Measurements from ENCODE around the gene COL4A4. TPM values are rescaled to one million over a fixed set of nuclear protein-coding genes. Genes with fewer than 3 reads are reported as not detected.

Gene COL4A4
- total and polyA plus RNA-seq, 2 of the 4 experiments (the other 2 are of a cell fraction), result 0.02 TPM; not detected in 1

- in situ Hi-C loops (cut with MboI; ENCODE audit: low sequenced_read_pairs), result no loop called here
- Histone ChIP-seq H3K79me1 (ENCODE audit: low read depth in 1 of 2, low read length in 2 of 2) (no peaks in the 10 kb centered on the region), H4K5ac (ENCODE audit: low read depth, low read length) (no peak overlapping the region), H3K14ac (replicated peaks; ENCODE audit: low read depth, low read length) (no peak overlapping the region), H4K20me1 (ENCODE audit: insufficient read depth, low read length) (no peaks in the 10 kb centered on the region), H3K4me2 (ENCODE audit: low read depth, low read length) (no peak overlapping the region), H2BK120ac (ENCODE audit: low read depth, low read length) (no peak overlapping the region), H2AFZ (replicated peaks; ENCODE audit: low read length, poor library complexity) (no peak overlapping the region), H3K56ac (ENCODE audit: extremely low read depth, insufficient read depth, low read length) (no peak overlapping the region), H3K18ac (ENCODE audit: low read depth, low read length) (no peak overlapping the region), H2AK5ac (ENCODE audit: low read depth, low read length) (no peak overlapping the region), H4K91ac (ENCODE audit: insufficient read depth, low read depth, low read length) (no peak overlapping the region), H3K4me3 (ENCODE audit: insufficient read depth, low read depth, low read length) (no peak overlapping the region), H3K23ac (ENCODE audit: low read depth, low read length) (no peak overlapping the region), H2AK9ac (replicated peaks; ENCODE audit: low read depth, low read length, poor library complexity) (no peak overlapping the region), H2BK15ac (ENCODE audit: low read depth, low read length) (no peak overlapping the region), H3K36me3 (ENCODE audit: control insufficient read depth, insufficient read depth, low read length) (no peaks in the 10 kb centered on the region), H3K4me1 (ENCODE audit: control insufficient read depth, insufficient read depth, low read length) (no peaks in the 10 kb centered on the region), H3K9me1 (ENCODE audit: insufficient read depth, low read length) (no peaks in the 10 kb centered on the region), H3K27me3 (ENCODE audit: control insufficient read depth, insufficient read depth, low read length) (no peaks in the 10 kb centered on the region; the same call in 1 of the 2 replicates), H3K9ac (ENCODE audit: low read depth, low read length) (no peak overlapping the region), H3K9me3 (ENCODE audit: control insufficient read depth, insufficient read depth, low read length) (no peaks in the 10 kb centered on the region), H2BK5ac (ENCODE audit: low read depth, low read length, poor library complexity, severe bottlenecking) (no peak overlapping the region), H2BK20ac (ENCODE audit: low read depth, low read length) (no peak overlapping the region), H3K4ac (ENCODE audit: low read depth, low read length) (no peak overlapping the region), H4K8ac (ENCODE audit: low read depth in 2 of 2, low read length in 2 of 2) (no peak overlapping the region), H3K27ac (ENCODE audit: insufficient read depth, low read length) (no peak overlapping the region)
- dilution Hi-C loops (cut with HindIII; ENCODE audit: low sequenced_read_pairs, unreplicated experiment), result no loop called here
- DNase-seq (no peak), ATAC-seq (ENCODE audit: low read depth) (no peak)
- CTCF ChIA-PET, result no interaction called here
- no peak for TF ChIP-seq MAZ (IDR thresholded peaks at IDR 0.05; ENCODE audit: borderline replicate concordance, low read depth, low read length)
- TF ChIP-seq RFX5 (IDR thresholded peaks at IDR 0.05; ENCODE audit: low read depth, low read length), result no peak
- no TSS peak for BruUV-seq (replicated peaks)
- WGBS, 2 experiments (ENCODE audit: extremely low coverage in 2 of 2, insufficient read length in 1 of 2), result 92% methylated on average over 2 of the region's 6 CpGs; no CpG with 5 or more reads in 1 of the 2 experiments
- POLR2A ChIA-PET (ENCODE audit: unreplicated experiment), result no interaction called here
- intact Hi-C loops (cut with micrococcal nuclease), result no loop called here
Observed at GRCh38 chr2:227146456-227146855, 17.5 kb downstream of the COL4A4 start.
